SH-SY5Y (cell line): ENCODE results near the gene ZNF669.

Experiments
- GATA2 ChIP-seq: IDR thresholded peaks from 2 replicates; pipeline ENCODE4 v1.6.1; 2011; ENCODE audit warnings: mild to moderate bottlenecking, low read depth, low read length
- GATA3 ChIP-seq: IDR thresholded peaks from 2 replicates; pipeline ENCODE4 v1.6.1; 2011; ENCODE audit warnings: low read depth, mild to moderate bottlenecking, low read length, moderate library complexity

DNA sequence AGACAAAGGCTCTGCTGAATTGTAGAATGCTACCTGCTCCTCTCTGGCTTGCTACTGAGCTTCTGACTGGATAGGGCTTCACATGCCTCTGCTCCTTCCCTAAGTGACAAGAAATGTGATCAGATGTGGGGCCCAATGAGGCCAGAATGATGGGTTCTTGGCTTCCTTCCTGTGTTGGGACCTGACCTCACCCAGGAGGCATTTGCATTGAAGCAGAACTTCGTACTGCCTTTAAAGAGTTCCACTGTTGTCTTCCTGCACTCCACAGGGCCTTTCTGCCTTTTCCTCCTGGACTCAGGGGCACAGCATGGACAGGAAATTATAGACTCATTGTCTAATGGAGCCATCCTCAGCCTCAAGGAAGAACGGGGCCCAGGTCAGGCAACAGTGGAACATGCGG is 39.9 kb downstream of the ZNF669 start:
- TF ChIP-seq GATA2 (no peak), GATA3 (no peak)
